Osteoblast (primary cell): ENCODE results near the gene UVSSA. TPM values are rescaled to one million over a fixed set of nuclear protein-coding genes. Genes with fewer than 3 reads are reported as not detected.
A peak's percentile ranks its signal among the peaks of the same experiment; 100 is the strongest.

Source experiments
- DNase-seq: peaks from one replicate; pipeline ENCODE4 v3.0.0; 2011; ENCODE audit warnings: low spot score, mixed read lengths; ENCODE audit not compliant: insufficient read length; ENCODE audit errors: missing footprints
- H2AFZ ChIP-seq: 2 replicates; pipeline ENCODE4 v1.6.0; 2011; ENCODE audit warnings: mild to moderate bottlenecking, low read length
- H3K27ac ChIP-seq: 2 replicates; pipeline ENCODE4 v1.5.1; 2011; ENCODE audit warnings: mild to moderate bottlenecking, low read depth, low read length, moderate library complexity
- H3K27me3 ChIP-seq: 2 replicates; pipeline ENCODE4 v1.6.0; 2012; ENCODE audit warnings: mild to moderate bottlenecking, control low read depth, inconsistent platforms, low read length, moderate library complexity; ENCODE audit not compliant: insufficient read depth
- H3K36me3 ChIP-seq: 2 replicates; pipeline ENCODE4 v1.5.1; 2011; ENCODE audit warnings: mild to moderate bottlenecking, low read length, control low read depth, moderate library complexity; ENCODE audit not compliant: insufficient read depth
- H3K4me1 ChIP-seq: 2 replicates; pipeline ENCODE4 v1.5.1; 2011; ENCODE audit warnings: mild to moderate bottlenecking, low read length, control low read depth, moderate library complexity; ENCODE audit not compliant: insufficient read depth
- H3K4me2 ChIP-seq: 2 replicates; pipeline ENCODE4 v1.6.0; 2011; ENCODE audit warnings: mild to moderate bottlenecking, low read length; ENCODE audit not compliant: insufficient read depth
- H3K4me3 ChIP-seq: fragments of 200-600 bp; sonication (generic); 3 replicates; pipeline ENCODE4 v1.5.1; 2012; ENCODE audit warnings: mild to moderate bottlenecking, low read length, inconsistent platforms; ENCODE audit not compliant: insufficient read depth
- H3K79me2 ChIP-seq: 2 replicates; pipeline ENCODE4 v1.6.0; 2012; ENCODE audit warnings: mild to moderate bottlenecking, low read length, control low read depth, inconsistent platforms; ENCODE audit not compliant: insufficient read depth
- H3K9me3 ChIP-seq: 2 replicates; pipeline ENCODE4 v1.5.1; 2011; ENCODE audit warnings: low read depth, low read length, control low read depth
- H4K20me1 ChIP-seq: 2 replicates; pipeline ENCODE4 v1.6.0; 2012; ENCODE audit warnings: mild to moderate bottlenecking, low read length, control low read depth; ENCODE audit not compliant: insufficient read depth
- total RNA-seq: library from RNA; depleted of rRNA; stranded (reverse); fragments of >200 nt; gene quantifications from 2 replicates; pipeline ENCODE4 v1.2.3, GENCODE V29; 2012
- TF ChIP-seq, protein P1 (sequence below): IDR thresholded peaks from 2 replicates; pipeline ENCODE4 v1.5.1; 2011; ENCODE audit warnings: mild to moderate bottlenecking, low read depth, low read length, moderate library complexity; ENCODE audit errors: extremely low read depth

UVSSA gene
- total RNA-seq, 1 donor, result 14.8 TPM

- no peak for DNase-seq
- Histone ChIP-seq H3K79me2 (peaks cover 39% of the 10 kb centered on the region), H3K4me3 (no peak overlapping the region), H3K4me2 (no peak overlapping the region), H4K20me1 (peaks cover 6% of the 10 kb centered on the region), H3K27ac (no peak overlapping the region), H2AFZ (no peak overlapping the region), H3K27me3 (no peaks in the 10 kb centered on the region), H3K9me3 (no peaks in the 10 kb centered on the region), H3K36me3 (peaks cover 11% of the 10 kb centered on the region), H3K4me1 (peaks cover 13% of the 10 kb centered on the region)
- TF ChIP-seq, protein P1, sequence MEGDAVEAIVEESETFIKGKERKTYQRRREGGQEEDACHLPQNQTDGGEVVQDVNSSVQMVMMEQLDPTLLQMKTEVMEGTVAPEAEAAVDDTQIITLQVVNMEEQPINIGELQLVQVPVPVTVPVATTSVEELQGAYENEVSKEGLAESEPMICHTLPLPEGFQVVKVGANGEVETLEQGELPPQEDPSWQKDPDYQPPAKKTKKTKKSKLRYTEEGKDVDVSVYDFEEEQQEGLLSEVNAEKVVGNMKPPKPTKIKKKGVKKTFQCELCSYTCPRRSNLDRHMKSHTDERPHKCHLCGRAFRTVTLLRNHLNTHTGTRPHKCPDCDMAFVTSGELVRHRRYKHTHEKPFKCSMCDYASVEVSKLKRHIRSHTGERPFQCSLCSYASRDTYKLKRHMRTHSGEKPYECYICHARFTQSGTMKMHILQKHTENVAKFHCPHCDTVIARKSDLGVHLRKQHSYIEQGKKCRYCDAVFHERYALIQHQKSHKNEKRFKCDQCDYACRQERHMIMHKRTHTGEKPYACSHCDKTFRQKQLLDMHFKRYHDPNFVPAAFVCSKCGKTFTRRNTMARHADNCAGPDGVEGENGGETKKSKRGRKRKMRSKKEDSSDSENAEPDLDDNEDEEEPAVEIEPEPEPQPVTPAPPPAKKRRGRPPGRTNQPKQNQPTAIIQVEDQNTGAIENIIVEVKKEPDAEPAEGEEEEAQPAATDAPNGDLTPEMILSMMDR, result no peak
Measured at GRCh38 chr4:1350169-1350520, 3.1 kb downstream of the UVSSA start.

- peak overlapping the region; percentile 85 for H2AFZ ChIP-seq
- TF ChIP-seq, protein P1, result peak; percentile 87
- H3K9me3 ChIP-seq, result no peaks in the 10 kb centered on the region
- H3K4me1 ChIP-seq, result peaks cover 9% of the 10 kb centered on the region
- H3K4me3 ChIP-seq, result no peak overlapping the region
- peaks cover 11% of the 10 kb centered on the region for H3K36me3 ChIP-seq
- H3K79me2 ChIP-seq, result peaks cover 28% of the 10 kb centered on the region
- peak; percentile 99 for DNase-seq
- peaks cover 10% of the 10 kb centered on the region for H4K20me1 ChIP-seq
- no peaks in the 10 kb centered on the region for H3K27me3 ChIP-seq
- H3K4me2 ChIP-seq, result no peak overlapping the region
- no peak overlapping the region for H3K27ac ChIP-seq
Measured at GRCh38 chr4:1351854-1352566, 5.0 kb downstream of the UVSSA start.

DNA sequence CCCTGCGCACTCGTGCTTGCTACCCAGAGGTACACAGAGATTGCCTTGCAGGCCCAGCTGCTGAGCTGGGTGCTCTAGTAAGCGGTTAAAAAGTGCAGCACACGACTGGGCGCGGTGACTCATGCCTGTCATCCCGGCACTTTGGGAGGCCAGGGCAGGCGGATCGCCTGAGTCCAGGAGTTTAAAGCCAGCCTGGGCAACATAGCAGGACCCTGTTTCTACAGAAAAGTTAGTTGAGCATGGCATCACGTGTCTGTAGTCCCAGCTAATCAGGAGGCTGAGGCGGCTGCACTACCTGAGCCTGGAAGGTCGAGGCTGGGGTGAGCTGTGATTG, 5.5 kb downstream of the UVSSA start:
- Histone ChIP-seq H2AFZ (no peak overlapping the region), H3K79me2 (peaks cover 28% of the 10 kb centered on the region), H3K4me1 (peaks cover 9% of the 10 kb centered on the region), H3K27ac (no peak overlapping the region), H3K36me3 (peaks cover 11% of the 10 kb centered on the region), H3K4me3 (no peak overlapping the region), H4K20me1 (peaks cover 10% of the 10 kb centered on the region), H3K9me3 (no peaks in the 10 kb centered on the region), H3K27me3 (no peaks in the 10 kb centered on the region), H3K4me2 (no peak overlapping the region)
- TF ChIP-seq, protein P1, result no peak
- no peak for DNase-seq

DNA sequence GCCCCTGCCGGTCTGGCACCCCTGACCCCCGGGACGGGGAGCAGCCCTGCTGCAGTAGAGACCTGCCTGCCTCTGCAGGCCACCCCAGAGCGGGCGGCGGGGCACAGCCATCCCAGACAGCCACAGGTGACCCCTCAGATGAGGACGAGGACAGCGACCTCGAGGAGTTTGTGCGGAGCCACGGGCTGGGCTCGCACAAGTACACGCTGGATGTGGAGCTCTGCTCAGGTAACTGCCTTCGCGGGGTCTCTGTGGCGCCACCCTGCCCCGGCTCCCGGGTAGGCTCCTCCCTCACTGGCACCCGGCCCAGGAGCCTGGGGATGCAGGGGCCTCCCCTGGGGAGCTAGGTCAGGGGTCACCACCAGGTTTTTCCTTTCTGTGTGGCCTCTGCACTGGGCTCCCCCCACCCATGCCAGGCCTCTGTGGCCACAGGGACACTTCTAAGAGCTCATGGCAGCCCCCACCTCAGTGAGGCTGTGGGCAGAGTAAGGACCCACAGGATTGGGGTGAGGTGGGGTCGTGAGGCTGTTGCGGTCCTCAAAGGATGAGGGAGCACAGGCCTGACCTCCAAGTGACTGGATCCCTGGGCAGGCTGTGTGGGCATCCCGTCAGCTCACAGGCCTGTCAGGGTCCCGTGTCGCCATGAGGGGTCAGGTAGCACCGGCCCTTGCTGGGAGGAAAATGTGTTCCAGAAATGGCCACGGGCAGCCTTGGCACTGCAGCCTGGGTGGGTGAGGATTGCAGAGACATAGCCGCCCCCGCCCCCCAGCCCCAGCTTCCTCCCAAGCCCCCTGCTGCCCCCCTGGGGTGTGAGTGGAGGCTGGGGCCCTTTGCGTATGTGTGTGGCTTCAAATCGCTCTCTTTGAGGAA, 6.4 kb downstream of the UVSSA start:
- H3K4me2 ChIP-seq, result no peak overlapping the region
- H4K20me1 ChIP-seq, result peaks cover 10% of the 10 kb centered on the region
- peaks cover under 1% of the 10 kb centered on the region for H3K4me1 ChIP-seq
- TF ChIP-seq, protein P1, result no peak
- no peak overlapping the region for H3K4me3 ChIP-seq
- H3K27me3 ChIP-seq, result no peaks in the 10 kb centered on the region
- peaks cover 23% of the 10 kb centered on the region for H3K79me2 ChIP-seq
- no peaks in the 10 kb centered on the region for H3K9me3 ChIP-seq
- H2AFZ ChIP-seq, result no peak overlapping the region
- no peak for DNase-seq
- peaks cover 13% of the 10 kb centered on the region for H3K36me3 ChIP-seq
- no peak overlapping the region for H3K27ac ChIP-seq
